Natural killer cell (primary cell): Measurements from ENCODE around the gene CALD1. TPM values are rescaled to one million over a fixed set of nuclear protein-coding genes. Genes with fewer than 3 reads are reported as not detected.
"Not testable (repeated sequence)": the region's sequence is repeated elsewhere in the genome, so short reads cannot be mapped to it uniquely, and the experiment has no call there.

Experiments used
- ATAC-seq, 3 donors: fragments of 150-1000 bp in 2 of 3; fragments of 200-7000 bp in 1 of 3; cut with Tn5 transposase; 1 replicate in 1 of 3; 2 replicates in 2 of 3; pipeline ENCODE4 v1.10.0; 2021; ENCODE audit warnings: mild to moderate bottlenecking in 2 of 3, moderate library complexity in 2 of 3
- DNase-seq, 2 donors: peaks; one replicate each; pipeline versions ENCODE4 v3.0.0 to v3.0.0-alpha.2; 2013 to 2021; ENCODE audit warnings: mixed read lengths in 1 of 2
- H3K27ac ChIP-seq: one replicate; pipeline ENCODE4 v1.5.1; 2013; ENCODE audit warnings: mild to moderate bottlenecking, low read length
- H3K27me3 ChIP-seq: one replicate; pipeline ENCODE4 v1.6.1; 2013; ENCODE audit warnings: low read length; ENCODE audit not compliant: control insufficient read depth, insufficient read depth
- H3K36me3 ChIP-seq: one replicate; pipeline ENCODE4 v1.6.1; 2013; ENCODE audit warnings: low read length; ENCODE audit not compliant: control insufficient read depth, insufficient read depth
- H3K4me1 ChIP-seq: one replicate; pipeline ENCODE4 v1.6.1; 2013; ENCODE audit warnings: low read length; ENCODE audit not compliant: control insufficient read depth, insufficient read depth
- H3K4me3 ChIP-seq: one replicate; pipeline ENCODE4 v1.5.1; 2013; ENCODE audit warnings: low read length
- H3K9me3 ChIP-seq: one replicate; pipeline ENCODE4 v1.6.1; 2013; ENCODE audit warnings: low read length; ENCODE audit not compliant: control insufficient read depth, insufficient read depth
- H3K27ac Mint-ChIP-seq, 2 donors: one replicate each; pipeline ENCODE4 v1.8.0; 2022; ENCODE audit warnings: mild to moderate bottlenecking in 2 of 2, mixed read lengths in 2 of 2, moderate library complexity in 1 of 2
- H3K27me3 Mint-ChIP-seq, 2 donors: one replicate each; pipeline ENCODE4 v1.8.0; 2022; ENCODE audit warnings: low read depth in 2 of 2, mixed read lengths in 2 of 2
- H3K36me3 Mint-ChIP-seq: one replicate; pipeline ENCODE4 v1.8.0; 2022; ENCODE audit warnings: mixed read lengths
- H3K4me1 Mint-ChIP-seq, 2 donors: one replicate each; pipeline ENCODE4 v1.8.0; 2022; ENCODE audit warnings: mixed read lengths in 2 of 2
- H3K4me3 Mint-ChIP-seq: one replicate; pipeline ENCODE4 v1.8.0; 2022; ENCODE audit warnings: mild to moderate bottlenecking, moderate library complexity, mixed read lengths
- H3K9me3 Mint-ChIP-seq, 2 donors: one replicate each; pipeline ENCODE4 v1.8.0; 2022; ENCODE audit warnings: mixed read lengths in 2 of 2
- CTCF ChIP-seq: fragments of 200-600 bp; IDR thresholded peaks from one replicate; pipeline ENCODE4 v1.8.0; 2022; ENCODE audit warnings: antibody characterized with exemption
- WGBS: methylation state at CpG from one replicate; pipeline ENCODE4 v1.1.7; 2013; ENCODE audit warnings: missing lambda C conversion rate; ENCODE audit not compliant: insufficient coverage; 5-methylcytosine and 5-hydroxymethylcytosine counted together
- intact Hi-C: fragments of 100-400 bp; cut with micrococcal nuclease; formaldehyde crosslinking; loops from one replicate; pipeline ENCODE4 v1.14.2; 2022
- total RNA-seq, 4 donors: library from RNA; stranded (reverse); fragments of 120-200 nt in 1 of 4; gene quantifications; one replicate each; pipeline versions ENCODE4 v1.2.3 to v1.2.4, GENCODE V29; 2013 to 2022

CALD1 gene
- total RNA-seq, 3 donors from 2014 or later (not counting 1 experiment from before 2014, with no cell fraction given), result 0.14 to 2.5 (median 1.0) TPM

GRCh38 chr7:134962270-134962780 is 182.9 kb downstream of the CALD1 start:
- no peaks in the 10 kb centered on the region for H3K9me3 ChIP-seq
- H3K27me3 ChIP-seq, result no peaks in the 10 kb centered on the region
- Mint-ChIP-seq H3K4me1 (no peaks in the 10 kb centered on the region), H3K27me3 (peaks cover 5 to 17% of the 10 kb centered on the region in 2 donors), H3K9me3 (no peaks in the 10 kb centered on the region), H3K27ac (no peak overlapping the region), H3K36me3 (no peaks in the 10 kb centered on the region), H3K4me3 (no peak overlapping the region)
- no peak overlapping the region for H3K27ac ChIP-seq
- DNase-seq, result no peak
- intact Hi-C loops, result no loop called here
- no peak for ATAC-seq
- no peak for TF ChIP-seq CTCF
- H3K4me1 ChIP-seq, result no peaks in the 10 kb centered on the region
- H3K4me3 ChIP-seq, result no peak overlapping the region
- no peaks in the 10 kb centered on the region for H3K36me3 ChIP-seq

- H3K4me1 Mint-ChIP-seq, result no peaks in the 10 kb centered on the region
- H3K36me3 ChIP-seq, result no peaks in the 10 kb centered on the region
- ATAC-seq (no peak), DNase-seq (no peak)
- TF ChIP-seq CTCF, result no peak
- H3K27ac ChIP-seq, result no peak overlapping the region
- H3K27ac Mint-ChIP-seq, result no peak overlapping the region
- H3K27me3 ChIP-seq, result no peaks in the 10 kb centered on the region
- no peak overlapping the region for H3K4me3 ChIP-seq
- H3K9me3 ChIP-seq, result no peaks in the 10 kb centered on the region
- WGBS, result 100% methylated on average over 4 of the region's 4 CpGs
- peaks cover 8 to 22% of the 10 kb centered on the region in 2 donors for H3K27me3 Mint-ChIP-seq
- H3K4me3 Mint-ChIP-seq, result no peak overlapping the region
- no peaks in the 10 kb centered on the region for H3K36me3 Mint-ChIP-seq
- intact Hi-C loops, result no loop called here
- no peaks in the 10 kb centered on the region for H3K9me3 Mint-ChIP-seq
- no peaks in the 10 kb centered on the region for H3K4me1 ChIP-seq
Observed at GRCh38 chr7:134963036-134963435, 183.6 kb downstream of the CALD1 start.

GRCh38 chr7:134966691-134967090 is 187.3 kb downstream of the CALD1 start:
- H3K9me3 Mint-ChIP-seq, result no peaks in the 10 kb centered on the region
- intact Hi-C loops, result no loop called here
- TF ChIP-seq CTCF, result no peak
- H3K4me1 ChIP-seq, result no peaks in the 10 kb centered on the region
- peaks cover 8 to 22% of the 10 kb centered on the region in 2 donors for H3K27me3 Mint-ChIP-seq
- no peaks in the 10 kb centered on the region for H3K9me3 ChIP-seq
- no peaks in the 10 kb centered on the region for H3K36me3 ChIP-seq
- H3K4me3 ChIP-seq, result no peak overlapping the region
- H3K27ac ChIP-seq, result no peak overlapping the region
- no peaks in the 10 kb centered on the region for H3K36me3 Mint-ChIP-seq
- no peak overlapping the region for H3K27ac Mint-ChIP-seq
- no peak for DNase-seq
- no peak for ATAC-seq
- no peaks in the 10 kb centered on the region for H3K4me1 Mint-ChIP-seq
- H3K27me3 ChIP-seq, result no peaks in the 10 kb centered on the region
- 90% methylated on average over 2 of the region's 3 CpGs for WGBS
- H3K4me3 Mint-ChIP-seq, result no peak overlapping the region

GRCh38 chr7:134968110-134968509 is 188.7 kb downstream of the CALD1 start:
- H3K9me3 ChIP-seq, result no peaks in the 10 kb centered on the region
- ATAC-seq, result no peak
- H3K36me3 ChIP-seq, result no peaks in the 10 kb centered on the region
- H3K4me3 ChIP-seq, result no peak overlapping the region
- Mint-ChIP-seq H3K27ac (no peak overlapping the region), H3K36me3 (no peaks in the 10 kb centered on the region), H3K9me3 (no peaks in the 10 kb centered on the region), H3K27me3 (peaks cover 8 to 32% of the 10 kb centered on the region in 2 donors), H3K4me1 (no peaks in the 10 kb centered on the region), H3K4me3 (no peak overlapping the region)
- H3K4me1 ChIP-seq, result no peaks in the 10 kb centered on the region
- TF ChIP-seq CTCF, result no peak
- no peak for DNase-seq
- no peaks in the 10 kb centered on the region for H3K27me3 ChIP-seq
- 100% methylated on average over 1 of the region's 4 CpGs for WGBS
- intact Hi-C loops, result no loop called here
- H3K27ac ChIP-seq, result no peak overlapping the region

GRCh38 chr7:134981645-134982044 is 202.2 kb downstream of the CALD1 start:
- not testable (repeated sequence) for H3K4me3 Mint-ChIP-seq, H3K27ac ChIP-seq, H3K9me3 ChIP-seq, H3K9me3 Mint-ChIP-seq, ATAC-seq, H3K4me3 ChIP-seq, H3K4me1 ChIP-seq, H3K36me3 Mint-ChIP-seq, H3K27ac Mint-ChIP-seq, H3K27me3 ChIP-seq, DNase-seq, H3K36me3 ChIP-seq
- intact Hi-C loops, result loop anchor here (10.0 kb wide), 1 partner anchor 337 kb away; the partner anchor contains the start of gene BPGM
- Mint-ChIP-seq H3K4me1 (peaks cover 10 to 11% of the 10 kb centered on the region in 2 donors), H3K27me3 (peaks cover 23 to 43% of the 10 kb centered on the region in 2 donors)
- WGBS, result 96% methylated on average over 3 of the region's 3 CpGs
